Measurements from ENCODE around the gene KLHL29.
A peak's percentile ranks its signal among the peaks of the same experiment; 100 is the strongest.

The KLHL29 gene

DNA sequence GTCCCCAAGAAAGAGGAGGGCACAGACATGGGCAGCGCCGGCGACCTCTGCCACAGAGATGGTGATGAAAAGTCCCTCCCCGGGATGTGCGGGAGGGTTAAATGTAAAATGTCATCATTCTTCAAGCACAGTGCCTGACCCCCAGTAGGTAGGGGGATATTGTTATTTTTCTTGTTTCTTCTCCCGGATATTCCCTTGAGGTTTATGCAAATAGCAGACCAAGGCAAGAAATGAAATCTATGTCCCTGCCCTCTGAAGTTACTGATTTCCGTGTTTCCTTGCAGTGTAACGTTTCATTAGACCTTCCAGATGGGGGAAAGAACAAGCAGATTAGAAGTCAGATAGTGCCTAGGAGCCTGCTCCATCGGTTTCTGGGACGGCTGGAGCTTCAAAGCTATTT, 158.3 kb downstream of the KLHL29 start:
- no peak for DNase-seq (ENCODE audit: low read depth in 1 of 2, low spot score in 1 of 2)

DNA sequence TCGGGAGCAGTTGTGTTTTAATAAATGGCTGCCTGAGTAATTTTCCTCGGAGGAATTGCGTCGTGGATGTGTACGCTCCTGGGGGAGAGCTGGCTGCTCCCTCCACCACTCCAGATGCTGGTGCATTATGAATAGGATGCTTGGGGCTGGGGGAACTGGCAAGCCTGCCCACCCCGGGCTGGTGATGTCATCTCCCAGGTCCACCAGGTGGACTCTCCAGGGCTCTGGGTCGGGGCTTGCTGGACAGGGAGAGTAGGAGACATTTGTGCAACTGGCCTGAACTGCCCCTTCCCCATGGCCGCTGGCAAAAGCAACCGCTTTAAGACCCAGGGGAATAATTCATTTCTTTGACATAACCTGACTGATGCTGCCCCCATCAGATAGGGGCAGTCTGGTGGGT, 158.7 kb downstream of the KLHL29 start:
- DNase-seq (ENCODE audit: low read depth in 1 of 2, low spot score in 1 of 2): no peak
- no peak overlapping the region for H3K27ac ChIP-seq (replicated peaks)
- H3K27me3 ChIP-seq (ENCODE audit: insufficient read depth, poor library complexity, severe bottlenecking): no peaks in the 10 kb centered on the region
- TF ChIP-seq GABPA (IDR thresholded peaks at IDR 0.05; ENCODE audit: low read depth) (no peak), SPI1 (IDR thresholded peaks at IDR 0.05; ENCODE audit: borderline replicate concordance, low read depth) (no peak)
- TF ChIP-seq, protein P1, sequence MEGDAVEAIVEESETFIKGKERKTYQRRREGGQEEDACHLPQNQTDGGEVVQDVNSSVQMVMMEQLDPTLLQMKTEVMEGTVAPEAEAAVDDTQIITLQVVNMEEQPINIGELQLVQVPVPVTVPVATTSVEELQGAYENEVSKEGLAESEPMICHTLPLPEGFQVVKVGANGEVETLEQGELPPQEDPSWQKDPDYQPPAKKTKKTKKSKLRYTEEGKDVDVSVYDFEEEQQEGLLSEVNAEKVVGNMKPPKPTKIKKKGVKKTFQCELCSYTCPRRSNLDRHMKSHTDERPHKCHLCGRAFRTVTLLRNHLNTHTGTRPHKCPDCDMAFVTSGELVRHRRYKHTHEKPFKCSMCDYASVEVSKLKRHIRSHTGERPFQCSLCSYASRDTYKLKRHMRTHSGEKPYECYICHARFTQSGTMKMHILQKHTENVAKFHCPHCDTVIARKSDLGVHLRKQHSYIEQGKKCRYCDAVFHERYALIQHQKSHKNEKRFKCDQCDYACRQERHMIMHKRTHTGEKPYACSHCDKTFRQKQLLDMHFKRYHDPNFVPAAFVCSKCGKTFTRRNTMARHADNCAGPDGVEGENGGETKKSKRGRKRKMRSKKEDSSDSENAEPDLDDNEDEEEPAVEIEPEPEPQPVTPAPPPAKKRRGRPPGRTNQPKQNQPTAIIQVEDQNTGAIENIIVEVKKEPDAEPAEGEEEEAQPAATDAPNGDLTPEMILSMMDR (IDR thresholded peaks at IDR 0.05; ENCODE audit: insufficient read depth, low read length): no peak
- H3K4me3 ChIP-seq (replicated peaks; ENCODE audit: insufficient read depth, low read length): no peak overlapping the region

More for the DNA sequence above, 158.3 kb downstream of the KLHL29 start:
- no peak for TF ChIP-seq GABPA (IDR thresholded peaks at IDR 0.05; ENCODE audit: low read depth)
- TF ChIP-seq, protein P1 (IDR thresholded peaks at IDR 0.05; ENCODE audit: insufficient read depth, low read length): no peak
- TF ChIP-seq REST (IDR thresholded peaks at IDR 0.05; ENCODE audit: insufficient replicate concordance, low read depth): no peak
- TF ChIP-seq POLR2AphosphoS5 (IDR thresholded peaks at IDR 0.05; ENCODE audit: low read depth): no peak
- no peak for TF ChIP-seq SPI1 (IDR thresholded peaks at IDR 0.05; ENCODE audit: borderline replicate concordance, low read depth)
- no peak overlapping the region for H3K4me3 ChIP-seq (replicated peaks; ENCODE audit: insufficient read depth, low read length)
- no peaks in the 10 kb centered on the region for H3K27me3 ChIP-seq (ENCODE audit: insufficient read depth, poor library complexity, severe bottlenecking)
- H3K27ac ChIP-seq (replicated peaks): no peak overlapping the region

DNA sequence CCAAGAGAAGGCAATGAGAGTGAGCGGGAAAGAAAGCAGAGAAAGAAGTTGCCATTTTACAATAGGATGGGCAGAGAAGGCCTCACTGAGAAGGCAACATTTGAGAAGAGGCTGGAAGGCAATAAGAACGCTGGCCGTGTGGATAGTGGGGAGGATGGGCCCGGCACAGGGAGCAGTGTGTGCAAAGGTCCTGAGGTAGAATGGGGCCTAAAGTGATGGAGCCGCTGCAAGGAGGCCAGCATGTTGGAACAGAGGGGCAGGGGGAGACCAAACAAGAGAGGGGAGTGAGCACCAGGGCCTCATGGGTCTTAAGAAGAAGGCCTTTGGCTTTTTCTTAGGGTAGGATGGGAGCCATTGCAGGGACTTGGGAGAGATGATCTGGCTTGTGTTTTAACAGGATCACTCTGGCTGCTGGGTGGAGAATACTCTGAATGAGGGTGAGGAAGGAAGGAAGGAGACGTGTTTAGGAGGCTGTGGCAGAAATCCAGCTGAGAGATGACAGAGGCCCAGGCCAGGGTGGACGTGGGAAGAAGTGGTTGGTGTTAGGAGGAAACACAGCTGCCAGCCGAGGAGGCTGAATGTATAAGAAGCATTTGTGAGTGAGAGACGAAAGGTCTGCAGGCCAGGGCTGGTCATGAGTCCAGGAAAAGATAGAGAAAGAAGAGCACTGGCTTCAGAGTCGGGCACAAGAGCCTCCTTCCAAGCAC, 159.8 kb downstream of the KLHL29 start:
- Histone ChIP-seq H3K27me3 (ENCODE audit: insufficient read depth, poor library complexity, severe bottlenecking) (no peaks in the 10 kb centered on the region), H3K4me3 (replicated peaks; ENCODE audit: insufficient read depth, low read length) (no peak overlapping the region), H3K27ac (replicated peaks) (no peak overlapping the region)
- TF ChIP-seq, protein P1 (IDR thresholded peaks at IDR 0.05; ENCODE audit: insufficient read depth, low read length): no peak
- no peak for TF ChIP-seq SPI1 (IDR thresholded peaks at IDR 0.05; ENCODE audit: borderline replicate concordance, low read depth)
- no peak for TF ChIP-seq REST (IDR thresholded peaks at IDR 0.05; ENCODE audit: insufficient replicate concordance, low read depth)
- TF ChIP-seq GABPA (IDR thresholded peaks at IDR 0.05; ENCODE audit: low read depth): no peak
- no peak for TF ChIP-seq POLR2AphosphoS5 (IDR thresholded peaks at IDR 0.05; ENCODE audit: low read depth)
- no peak for DNase-seq (ENCODE audit: low read depth in 1 of 2, low spot score in 1 of 2)

DNA sequence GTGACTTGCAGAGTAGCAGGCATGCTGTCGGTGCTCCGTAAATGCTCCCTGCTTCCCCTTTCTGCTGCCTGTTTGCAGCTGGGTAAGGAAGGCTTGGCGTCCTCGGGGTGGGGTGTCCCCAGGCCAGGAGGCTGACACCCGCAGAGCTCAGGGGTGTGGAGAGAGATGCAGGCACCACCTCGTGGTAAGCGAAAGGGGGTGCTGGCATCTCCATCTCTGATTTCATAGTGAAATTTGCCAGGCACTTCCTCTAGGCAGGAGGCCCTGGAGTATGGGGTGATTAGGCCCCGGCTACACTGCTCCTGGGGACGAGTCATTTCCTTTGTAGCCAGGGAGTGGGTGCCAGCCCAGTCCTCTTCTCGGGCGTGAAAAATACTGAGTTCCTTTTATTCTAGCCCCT, 160.4 kb downstream of the KLHL29 start:
- Histone ChIP-seq H3K27ac (replicated peaks) (no peak overlapping the region), H3K4me3 (replicated peaks; ENCODE audit: insufficient read depth, low read length) (no peak overlapping the region), H3K27me3 (ENCODE audit: insufficient read depth, poor library complexity, severe bottlenecking) (no peaks in the 10 kb centered on the region)
- DNase-seq (ENCODE audit: low read depth in 1 of 2, low spot score in 1 of 2): peak; percentile 45 to 67
- TF ChIP-seq, protein P1 (IDR thresholded peaks at IDR 0.05; ENCODE audit: insufficient read depth, low read length): no peak
- TF ChIP-seq GABPA (IDR thresholded peaks at IDR 0.05; ENCODE audit: low read depth) (no peak), REST (IDR thresholded peaks at IDR 0.05; ENCODE audit: insufficient replicate concordance, low read depth) (no peak), SPI1 (IDR thresholded peaks at IDR 0.05; ENCODE audit: borderline replicate concordance, low read depth) (peak; percentile 33; the same call in 1 of the 2 replicates), POLR2AphosphoS5 (IDR thresholded peaks at IDR 0.05; ENCODE audit: low read depth) (no peak)

Data from HL-60 (cell line).